ENCODE data around the gene NGFR. TPM values are rescaled to one million over a fixed set of nuclear protein-coding genes. Genes with fewer than 3 reads are reported as not detected.

The NGFR gene
- total and polyA plus RNA-seq, 8 donors, result 1.1 to 6.6 (median 3.1) TPM; not detected in 1

GRCh38 chr17:49506282-49506681 lies 11.2 kb downstream of the NGFR start:
- WGBS, 5 donors, result 91 to 95% (median 94%) methylated on average over 41 to 57 of the region's 57 CpGs
- no peak for TF ChIP-seq POLR2A (IDR thresholded peaks at IDR 0.05)
- no peak for TF ChIP-seq EP300 (IDR thresholded peaks at IDR 0.05)
- TF ChIP-seq CTCF (IDR thresholded peaks at IDR 0.05), result no peak
- TF ChIP-seq POLR2AphosphoS5 (IDR thresholded peaks at IDR 0.05), result no peak
- DNase-seq, result no peak
- intact Hi-C loops (cut with DNase I; ENCODE audit: low total_unique reads), result no loop called here
- Histone ChIP-seq H3K9me3 (no peaks in the 10 kb centered on the region), H3K27me3 (peaks cover 0 to 84% (median 34%) of the 10 kb centered on the region in 3 donors), H3K4me3 (no peak overlapping the region), H3K4me1 (no peaks in the 10 kb centered on the region), H3K27ac (no peak overlapping the region), H3K36me3 (no peaks in the 10 kb centered on the region)

- no peaks in the 10 kb centered on the region for H3K9me3 ChIP-seq
- no peak overlapping the region for H3K4me3 ChIP-seq
- DNase-seq, result no peak
- peaks cover 0 to 64% (median 19%) of the 10 kb centered on the region in 3 donors for H3K27me3 ChIP-seq
- no peak overlapping the region for H3K27ac ChIP-seq
- peaks cover 0 to 4% (median 1%) of the 10 kb centered on the region in 4 donors for H3K4me1 ChIP-seq
- no peaks in the 10 kb centered on the region for H3K36me3 ChIP-seq
- WGBS, 5 donors, result 23 to 48% (median 27%) methylated on average over 12 to 17 of the region's 17 CpGs
- TF ChIP-seq POLR2A (IDR thresholded peaks at IDR 0.05), result no peak
- no peak for TF ChIP-seq POLR2AphosphoS5 (IDR thresholded peaks at IDR 0.05)
- no peak for TF ChIP-seq EP300 (IDR thresholded peaks at IDR 0.05)
- no peak for TF ChIP-seq CTCF (IDR thresholded peaks at IDR 0.05)
- intact Hi-C loops (cut with DNase I; ENCODE audit: low total_unique reads), result no loop called here
These were observed 13.2 kb downstream of the NGFR start for GRCh38 chr17:49508061-49508865.

- no peaks in the 10 kb centered on the region for H3K9me3 ChIP-seq
- H3K27ac ChIP-seq, result no peak overlapping the region
- DNase-seq, result no peak
- peaks cover 0 to 8% (median 6%) of the 10 kb centered on the region in 4 donors for H3K4me1 ChIP-seq
- WGBS, 5 donors, result 69 to 75% (median 72%) methylated on average over 6 to 8 of the region's 8 CpGs
- no peak overlapping the region for H3K4me3 ChIP-seq
- intact Hi-C loops (cut with DNase I; ENCODE audit: low total_unique reads), result no loop called here
- peaks cover 0 to 56% (median 18%) of the 10 kb centered on the region in 3 donors for H3K27me3 ChIP-seq
- no peak for TF ChIP-seq EP300 (IDR thresholded peaks at IDR 0.05)
- TF ChIP-seq CTCF (IDR thresholded peaks at IDR 0.05), result no peak
- TF ChIP-seq POLR2A (IDR thresholded peaks at IDR 0.05), result no peak
- no peak for TF ChIP-seq POLR2AphosphoS5 (IDR thresholded peaks at IDR 0.05)
- H3K36me3 ChIP-seq, result no peaks in the 10 kb centered on the region
These were observed 13.9 kb downstream of the NGFR start for GRCh38 chr17:49508866-49509587.

- no peak overlapping the region for H3K4me3 ChIP-seq
- intact Hi-C loops (cut with DNase I; ENCODE audit: low total_unique reads), result no loop called here
- peaks cover 5 to 13% (median 11%) of the 10 kb centered on the region in 4 donors for H3K4me1 ChIP-seq
- H3K27me3 ChIP-seq, result peaks cover 0 to 52% (median 18%) of the 10 kb centered on the region in 3 donors
- 60 to 82% (median 70%) methylated on average over 2 to 3 of the region's 3 CpGs for WGBS, 5 donors
- H3K36me3 ChIP-seq, result no peaks in the 10 kb centered on the region
- H3K9me3 ChIP-seq, result no peaks in the 10 kb centered on the region
- no peak for DNase-seq
- TF ChIP-seq POLR2AphosphoS5 (IDR thresholded peaks at IDR 0.05) (no peak), POLR2A (IDR thresholded peaks at IDR 0.05) (no peak), CTCF (IDR thresholded peaks at IDR 0.05) (no peak), EP300 (IDR thresholded peaks at IDR 0.05) (no peak)
- H3K27ac ChIP-seq, result no peak overlapping the region
These were observed 14.5 kb downstream of the NGFR start for GRCh38 chr17:49509588-49509917.
